Measurements from ENCODE around the gene IL2RA.
A peak's percentile ranks its signal among the peaks of the same experiment; 100 is the strongest.
"Not testable (repeated sequence)": the region's sequence is repeated elsewhere in the genome, so short reads cannot be mapped to it uniquely, and the experiment has no call there.

The IL2RA gene

GRCh38 chr10:6065835-6066234 lies 3.7 kb upstream of the IL2RA start:
- no peak overlapping the region for H3K4me3 ChIP-seq (ENCODE audit: low read depth, low read length, poor library complexity, severe bottlenecking)
- H3F3A ChIP-seq (ENCODE audit: insufficient read depth, low read length), result 0 out of 2 replicates have a peak, but pooled peaks cover 4% of the 10 kb centered on the region
- no peaks in the 10 kb centered on the region for H3K27me3 ChIP-seq (ENCODE audit: insufficient read depth, low read length)
- TF ChIP-seq EZH2 (IDR thresholded peaks at IDR 0.05; ENCODE audit: borderline replicate concordance, low read length) (no peak), CTCF (IDR thresholded peaks at IDR 0.05; ENCODE audit: low read length) (no peak)
- H3K27ac ChIP-seq (ENCODE audit: low read depth, low read length, poor library complexity, severe bottlenecking), result peak overlapping the region; percentile 100
- peaks cover 10% of the 10 kb centered on the region for H3K79me2 ChIP-seq (ENCODE audit: insufficient read depth, low read length)
- H3K9me3 ChIP-seq (ENCODE audit: low read length), result no peaks in the 10 kb centered on the region
- peaks cover 78% of the 10 kb centered on the region for H3K4me1 ChIP-seq (ENCODE audit: insufficient read depth, low read length, severe bottlenecking)
- H2AFZ ChIP-seq (ENCODE audit: low read length), result no peak overlapping the region
- H3K4me2 ChIP-seq (ENCODE audit: low read length), result no peak overlapping the region
- no peaks in the 10 kb centered on the region for H3K9me2 ChIP-seq (ENCODE audit: low read depth, low read length)
- no peaks in the 10 kb centered on the region for H3K36me3 ChIP-seq (ENCODE audit: insufficient read depth, low read length)
- H3K9ac ChIP-seq (ENCODE audit: low read length), result no peak overlapping the region; the same call in 1 of the 2 replicates
- H4K20me1 ChIP-seq (ENCODE audit: insufficient read depth, low read length), result no peaks in the 10 kb centered on the region

- H2AFZ ChIP-seq (ENCODE audit: low read length), result no peak overlapping the region
- H3K4me2 ChIP-seq (ENCODE audit: low read length), result no peak overlapping the region
- H3K36me3 ChIP-seq (ENCODE audit: insufficient read depth, low read length), result no peaks in the 10 kb centered on the region
- H3K9me3 ChIP-seq (ENCODE audit: low read length), result no peaks in the 10 kb centered on the region
- no peak for TF ChIP-seq CTCF (IDR thresholded peaks at IDR 0.05; ENCODE audit: low read length)
- TF ChIP-seq EZH2 (IDR thresholded peaks at IDR 0.05; ENCODE audit: borderline replicate concordance, low read length), result no peak
- no peaks in the 10 kb centered on the region for H3K27me3 ChIP-seq (ENCODE audit: insufficient read depth, low read length)
- peaks cover 77% of the 10 kb centered on the region for H3K4me1 ChIP-seq (ENCODE audit: insufficient read depth, low read length, severe bottlenecking)
- no peak overlapping the region for H3K4me3 ChIP-seq (ENCODE audit: low read depth, low read length, poor library complexity, severe bottlenecking)
- H3K27ac ChIP-seq (ENCODE audit: low read depth, low read length, poor library complexity, severe bottlenecking), result peak overlapping the region; percentile 100
- H3F3A ChIP-seq (ENCODE audit: insufficient read depth, low read length), result 0 out of 2 replicates have a peak, but pooled peaks cover 4% of the 10 kb centered on the region
- no peaks in the 10 kb centered on the region for H4K20me1 ChIP-seq (ENCODE audit: insufficient read depth, low read length)
- H3K9me2 ChIP-seq (ENCODE audit: low read depth, low read length), result no peaks in the 10 kb centered on the region
- H3K9ac ChIP-seq (ENCODE audit: low read length), result no peak overlapping the region; the same call in 1 of the 2 replicates
- H3K79me2 ChIP-seq (ENCODE audit: insufficient read depth, low read length), result peaks cover 13% of the 10 kb centered on the region
These were observed 3.2 kb upstream of the IL2RA start for GRCh38 chr10:6065406-6065805.

- not testable (repeated sequence) for H3K27me3 ChIP-seq (ENCODE audit: insufficient read depth, low read length); H3K9ac ChIP-seq (ENCODE audit: low read length); H3K9me3 ChIP-seq (ENCODE audit: low read length); H3K4me2 ChIP-seq (ENCODE audit: low read length); H3F3A ChIP-seq (ENCODE audit: insufficient read depth, low read length); H3K9me2 ChIP-seq (ENCODE audit: low read depth, low read length); H2AFZ ChIP-seq (ENCODE audit: low read length); H4K20me1 ChIP-seq (ENCODE audit: insufficient read depth, low read length); H3K36me3 ChIP-seq (ENCODE audit: insufficient read depth, low read length); H3K4me3 ChIP-seq (ENCODE audit: low read depth, low read length, poor library complexity, severe bottlenecking)
- H3K27ac ChIP-seq (ENCODE audit: low read depth, low read length, poor library complexity, severe bottlenecking), result peak overlapping the region; percentile 100
- peaks cover 77% of the 10 kb centered on the region for H3K4me1 ChIP-seq (ENCODE audit: insufficient read depth, low read length, severe bottlenecking)
- H3K79me2 ChIP-seq (ENCODE audit: insufficient read depth, low read length), result peaks cover 17% of the 10 kb centered on the region
These were observed 2.6 kb upstream of the IL2RA start for GRCh38 chr10:6064726-6065125.

- Histone ChIP-seq H3K4me3 (ENCODE audit: low read depth, low read length, poor library complexity, severe bottlenecking) (no peak overlapping the region), H3K36me3 (ENCODE audit: insufficient read depth, low read length) (peaks cover 9% of the 10 kb centered on the region; the same call in 1 of the 2 replicates), H3K79me2 (ENCODE audit: insufficient read depth, low read length) (peaks cover 24% of the 10 kb centered on the region), H4K20me1 (ENCODE audit: insufficient read depth, low read length) (no peaks in the 10 kb centered on the region), H2AFZ (ENCODE audit: low read length) (no peak overlapping the region), H3K4me1 (ENCODE audit: insufficient read depth, low read length, severe bottlenecking) (peaks cover 77% of the 10 kb centered on the region), H3K27ac (ENCODE audit: low read depth, low read length, poor library complexity, severe bottlenecking) (peak overlapping the region; percentile 26), H3K9me3 (ENCODE audit: low read length) (no peaks in the 10 kb centered on the region), H3K9me2 (ENCODE audit: low read depth, low read length) (no peaks in the 10 kb centered on the region), H3K27me3 (ENCODE audit: insufficient read depth, low read length) (no peaks in the 10 kb centered on the region), H3K4me2 (ENCODE audit: low read length) (no peak overlapping the region), H3F3A (ENCODE audit: insufficient read depth, low read length) (0 out of 2 replicates have a peak, but pooled peaks cover 4% of the 10 kb centered on the region), H3K9ac (ENCODE audit: low read length) (no peak overlapping the region)
- no peak for TF ChIP-seq EZH2 (IDR thresholded peaks at IDR 0.05; ENCODE audit: borderline replicate concordance, low read length)
- no peak for TF ChIP-seq CTCF (IDR thresholded peaks at IDR 0.05; ENCODE audit: low read length)
These were observed 2.0 kb upstream of the IL2RA start for GRCh38 chr10:6064119-6064518.
